IPS-15b (cell line): ENCODE measurements around the gene SMYD3.
A peak's percentile ranks its signal among the peaks of the same experiment; 100 is the strongest.
"Not testable (repeated sequence)": the region's sequence is repeated elsewhere in the genome, so short reads cannot be mapped to it uniquely, and the experiment has no call there.

Experiments
- H3K27me3 ChIP-seq: one replicate; pipeline ENCODE4 v1.6.1; 2013; ENCODE audit warnings: low read length; ENCODE audit not compliant: control insufficient read depth, insufficient read depth
- H3K36me3 ChIP-seq: one replicate; pipeline ENCODE4 v1.6.1; 2013; ENCODE audit warnings: low read length; ENCODE audit not compliant: control insufficient read depth, insufficient read depth
- H3K4me1 ChIP-seq: one replicate; pipeline ENCODE4 v1.6.1; 2013; ENCODE audit warnings: mild to moderate bottlenecking, low read length; ENCODE audit not compliant: control insufficient read depth, insufficient read depth
- H3K4me3 ChIP-seq: one replicate; pipeline ENCODE4 v1.5.1; 2013; ENCODE audit warnings: low read depth, low read length
- H3K9ac ChIP-seq: one replicate; pipeline ENCODE4 v1.6.1; 2013; ENCODE audit warnings: low read depth, mild to moderate bottlenecking, low read length
- H3K9me3 ChIP-seq: one replicate; pipeline ENCODE4 v1.6.1; 2013; ENCODE audit warnings: mild to moderate bottlenecking, low read length; ENCODE audit not compliant: control insufficient read depth, insufficient read depth

Gene SMYD3

GRCh38 chr1:245715970-245716369 lies 791.1 kb downstream of the SMYD3 start:
- no peaks in the 10 kb centered on the region for H3K4me1 ChIP-seq

GRCh38 chr1:245715291-245715701 lies 791.8 kb downstream of the SMYD3 start:
- H3K9me3 ChIP-seq, result no peaks in the 10 kb centered on the region
- H3K36me3 ChIP-seq, result no peaks in the 10 kb centered on the region
- no peaks in the 10 kb centered on the region for H3K4me1 ChIP-seq
- no peaks in the 10 kb centered on the region for H3K27me3 ChIP-seq
- H3K4me3 ChIP-seq, result no peak overlapping the region
- no peak overlapping the region for H3K9ac ChIP-seq

More at GRCh38 chr1:245715970-245716369, 791.1 kb downstream of the SMYD3 start:
- no peaks in the 10 kb centered on the region for H3K27me3 ChIP-seq
- H3K4me3 ChIP-seq, result no peak overlapping the region
- H3K36me3 ChIP-seq, result no peaks in the 10 kb centered on the region
- H3K9ac ChIP-seq, result no peak overlapping the region
- no peaks in the 10 kb centered on the region for H3K9me3 ChIP-seq

GRCh38 chr1:245714027-245714426 lies 793.1 kb downstream of the SMYD3 start:
- not testable (repeated sequence) for H3K36me3 ChIP-seq, H3K4me3 ChIP-seq, H3K9me3 ChIP-seq, H3K4me1 ChIP-seq, H3K9ac ChIP-seq, H3K27me3 ChIP-seq

- Histone ChIP-seq H3K4me3 (peak overlapping the region; percentile 3), H3K36me3 (no peaks in the 10 kb centered on the region), H3K9me3 (no peaks in the 10 kb centered on the region), H3K9ac (no peak overlapping the region), H3K27me3 (no peaks in the 10 kb centered on the region), H3K4me1 (no peaks in the 10 kb centered on the region)
Observed at GRCh38 chr1:245710961-245711903, 795.8 kb downstream of the SMYD3 start.

- Histone ChIP-seq H3K9ac (no peak overlapping the region), H3K4me1 (no peaks in the 10 kb centered on the region), H3K27me3 (no peaks in the 10 kb centered on the region), H3K36me3 (no peaks in the 10 kb centered on the region), H3K4me3 (no peak overlapping the region), H3K9me3 (no peaks in the 10 kb centered on the region)
Observed at GRCh38 chr1:245707941-245708340, 799.1 kb downstream of the SMYD3 start.

GRCh38 chr1:245704765-245705164 lies 802.3 kb downstream of the SMYD3 start:
- Histone ChIP-seq H3K4me3 (no peak overlapping the region), H3K9me3 (no peaks in the 10 kb centered on the region), H3K4me1 (no peaks in the 10 kb centered on the region), H3K36me3 (no peaks in the 10 kb centered on the region), H3K27me3 (no peaks in the 10 kb centered on the region), H3K9ac (no peak overlapping the region)

- H3K36me3 ChIP-seq, result no peaks in the 10 kb centered on the region
- no peak overlapping the region for H3K4me3 ChIP-seq
- no peaks in the 10 kb centered on the region for H3K4me1 ChIP-seq
- H3K27me3 ChIP-seq, result no peaks in the 10 kb centered on the region
- no peak overlapping the region for H3K9ac ChIP-seq
- no peaks in the 10 kb centered on the region for H3K9me3 ChIP-seq
Observed at GRCh38 chr1:245704341-245704740, 802.7 kb downstream of the SMYD3 start.

- Histone ChIP-seq H3K9ac (no peak overlapping the region), H3K9me3 (no peaks in the 10 kb centered on the region), H3K4me3 (no peak overlapping the region), H3K4me1 (no peaks in the 10 kb centered on the region), H3K27me3 (no peaks in the 10 kb centered on the region), H3K36me3 (no peaks in the 10 kb centered on the region)
Observed at GRCh38 chr1:245702346-245702745, 804.7 kb downstream of the SMYD3 start.

- Histone ChIP-seq H3K9me3 (no peaks in the 10 kb centered on the region), H3K36me3 (no peaks in the 10 kb centered on the region), H3K4me3 (no peak overlapping the region), H3K9ac (no peak overlapping the region), H3K27me3 (no peaks in the 10 kb centered on the region), H3K4me1 (no peaks in the 10 kb centered on the region)
Observed at GRCh38 chr1:245701631-245702030, 805.4 kb downstream of the SMYD3 start.

GRCh38 chr1:245700631-245701030 lies 806.4 kb downstream of the SMYD3 start:
- H3K4me3 ChIP-seq, result no peak overlapping the region
- H3K9me3 ChIP-seq, result no peaks in the 10 kb centered on the region
- no peaks in the 10 kb centered on the region for H3K36me3 ChIP-seq
- no peaks in the 10 kb centered on the region for H3K4me1 ChIP-seq
- H3K9ac ChIP-seq, result no peak overlapping the region
- no peaks in the 10 kb centered on the region for H3K27me3 ChIP-seq
